B cell (primary cell): ENCODE measurements around the gene VSIG10L. TPM values are rescaled to one million over a fixed set of nuclear protein-coding genes. Genes with fewer than 3 reads are reported as not detected.

Source experiments
- ATAC-seq: fragments of 200-7000 bp; cut with Tn5 transposase; one replicate; pipeline ENCODE4 v1.10.0; 2021; ENCODE audit warnings: low read depth, mild to moderate bottlenecking, moderate number of reproducible peaks, moderate library complexity
- CTCF ChIA-PET: fragments of 350-600 bp; sonication (Branson Sonifier 250); formaldehyde crosslinking; loops from one replicate; lab custom pipeline; 2021; ENCODE audit warnings: antibody characterized with exemption, inconsistent platforms; lab: Charles Lee
- POLR2A ChIA-PET: fragments of 350-600 bp; sonication (Branson Sonifier 250); formaldehyde crosslinking; loops from one replicate; lab custom pipeline; 2021; ENCODE audit warnings: antibody characterized with exemption; lab: Charles Lee
- DNase-seq: peaks from one replicate; pipeline ENCODE4 v3.0.0; 2013
- H2AFZ ChIP-seq: 2 replicates; pipeline ENCODE4 v1.6.1; 2012; ENCODE audit warnings: mild to moderate bottlenecking, low read depth, low read length; ENCODE audit not compliant: insufficient read depth, poor library complexity, severe bottlenecking
- H3K27ac ChIP-seq, 2 donors: 1 replicate in 1 of 2; 2 replicates in 1 of 2; pipeline ENCODE4 v1.5.1; 2012 to 2013; ENCODE audit warnings: low read length in 2 of 2, mild to moderate bottlenecking in 2 of 2, moderate library complexity in 1 of 2
- H3K27me3 ChIP-seq, 4 experiments: fragments of 200-600 bp in 1 of 4; sonication (generic) in 1 of 4; replicated peaks in 1 of 4; 1 replicate in 2 of 4; 2 replicates in 2 of 4; pipeline versions ENCODE4 v1.6.1 to v1.7.0; 2013 to 2016; ENCODE audit warnings: low read length in 3 of 4, mild to moderate bottlenecking in 2 of 4, mixed read lengths in 1 of 4, moderate library complexity in 1 of 4; ENCODE audit not compliant: insufficient read depth in 4 of 4, control insufficient read depth in 3 of 4; ENCODE audit errors: control extremely low read depth in 1 of 4
- H3K36me3 ChIP-seq, 2 experiments: replicated peaks in 1 of 2; 1 replicate in 1 of 2; 2 replicates in 1 of 2; pipeline versions ENCODE4 v1.6.1 to v1.7.1; 2013; ENCODE audit warnings: low read length in 1 of 2; ENCODE audit not compliant: insufficient read depth in 2 of 2, control insufficient read depth in 1 of 2; ENCODE audit errors: control extremely low read depth in 1 of 2, extremely low read depth in 1 of 2
- H3K4me1 ChIP-seq, 2 donors: fragments of 200-600 bp in 1 of 2; sonication (generic) in 1 of 2; 1 replicate in 1 of 2; 2 replicates in 1 of 2; pipeline versions ENCODE4 v1.5.1 to v1.6.1; 2013 to 2017; ENCODE audit warnings: low read length in 2 of 2; ENCODE audit not compliant: control insufficient read depth in 2 of 2, insufficient read depth in 2 of 2
- H3K4me2 ChIP-seq: replicated peaks from 2 replicates; pipeline ENCODE3; 2012; ENCODE audit warnings: mild to moderate bottlenecking, low read depth, low read length; ENCODE audit not compliant: poor library complexity, severe bottlenecking
- H3K4me3 ChIP-seq, 5 experiments: fragments of 200-600 bp in 1 of 5; sonication (generic) in 1 of 5; 1 replicate in 3 of 5; 2 replicates in 2 of 5; pipeline versions ENCODE4 v1.5.1 to v1.7.0; 2011 to 2016; ENCODE audit warnings: low read length in 4 of 5, mild to moderate bottlenecking in 4 of 5, low read depth in 2 of 5, control low read depth in 1 of 5, moderate library complexity in 1 of 5; ENCODE audit not compliant: insufficient read depth in 1 of 5; ENCODE audit errors: control extremely low read depth in 1 of 5, extremely low read depth in 1 of 5
- H3K79me2 ChIP-seq: fragments of 200-600 bp; sonication (generic); one replicate; pipeline ENCODE4 v1.6.0; 2016; ENCODE audit warnings: low read length; ENCODE audit not compliant: control insufficient read depth, insufficient read depth
- H3K9ac ChIP-seq: fragments of 200-600 bp; sonication (generic); 2 replicates; pipeline ENCODE4 v1.6.1; 2017; ENCODE audit warnings: mild to moderate bottlenecking, low read length, moderate library complexity
- H3K9me3 ChIP-seq, 3 donors: one replicate each; pipeline versions ENCODE4 v1.6.1 to v1.7.1; 2013; ENCODE audit warnings: low read length in 2 of 3; ENCODE audit not compliant: control insufficient read depth in 2 of 3, insufficient read depth in 1 of 3; ENCODE audit errors: control extremely low read depth in 1 of 3
- H4K20me1 ChIP-seq: 2 replicates; pipeline ENCODE4 v1.6.0; 2012; ENCODE audit warnings: mild to moderate bottlenecking, low read length; ENCODE audit not compliant: insufficient read depth, control insufficient read depth, poor library complexity, severe bottlenecking
- H3K27ac Mint-ChIP-seq: one replicate; pipeline ENCODE4 v1.8.0; 2021; ENCODE audit warnings: mixed read lengths
- H3K27me3 Mint-ChIP-seq: one replicate; pipeline ENCODE4 v1.8.0; 2021; ENCODE audit warnings: mixed read lengths
- H3K4me1 Mint-ChIP-seq: one replicate; pipeline ENCODE4 v1.8.0; 2021; ENCODE audit warnings: mixed read lengths
- H3K4me3 Mint-ChIP-seq: one replicate; pipeline ENCODE4 v1.8.0; 2021; ENCODE audit warnings: mixed read lengths
- H3K9me3 Mint-ChIP-seq: one replicate; pipeline ENCODE4 v1.8.0; 2022; ENCODE audit warnings: mixed read lengths; ENCODE audit not compliant: insufficient read depth
- CTCF ChIP-seq: fragments of 200-600 bp; IDR thresholded peaks from one replicate; pipeline ENCODE4 v1.8.0; 2022; ENCODE audit warnings: antibody characterized with exemption, mild to moderate bottlenecking
- EZH2 ChIP-seq: IDR thresholded peaks from 2 replicates; pipeline ENCODE4 v1.6.1; 2012; ENCODE audit warnings: borderline replicate concordance, low read depth, mild to moderate bottlenecking, moderate library complexity, low read length; ENCODE audit not compliant: insufficient read depth, poor library complexity, severe bottlenecking
- WGBS: methylation state at CpG from one replicate; pipeline ENCODE4 v1.1.5; 2013; ENCODE audit warnings: missing lambda C conversion rate; ENCODE audit not compliant: insufficient coverage; 5-methylcytosine and 5-hydroxymethylcytosine counted together
- intact Hi-C: fragments of 100-400 bp; cut with micrococcal nuclease; formaldehyde crosslinking; loops from one replicate; pipeline ENCODE4 v1.10.0; 2022
- polyA plus RNA-seq: library from polyadenylated mRNA; depleted of rRNA; stranded (reverse); fragments of >200 nt; gene quantifications from 2 replicates; pipeline ENCODE4 v1.2.3, GENCODE V29; 2012
- total RNA-seq, 2 donors: library from RNA; stranded (reverse); fragments of 120-200 nt in 1 of 2; gene quantifications; 1 replicate in 1 of 2; 2 replicates in 1 of 2; pipeline versions ENCODE4 v1.2.3 to v1.2.4, GENCODE V29; 2013 to 2022

VSIG10L gene
- total and polyA plus RNA-seq, 2 donors (not counting 1 experiment from before 2014, with no cell fraction given) = 1.3 to 1.7 TPM

- CTCF ChIA-PET = no interaction called here
- Mint-ChIP-seq H3K4me1 (no peaks in the 10 kb centered on the region), H3K27ac (no peak overlapping the region), H3K4me3 (no peak overlapping the region), H3K9me3 (no peaks in the 10 kb centered on the region), H3K27me3 (peaks cover 23% of the 10 kb centered on the region)
- Histone ChIP-seq H4K20me1 (no peaks in the 10 kb centered on the region), H3K4me2 (no peak overlapping the region), H3K9ac (no peak overlapping the region), H3K27me3 (peaks cover 0 to 7% (median 0%) of the 10 kb centered on the region in 4 experiments), H3K4me3 (no peak overlapping the region), H3K9me3 (no peaks in the 10 kb centered on the region), H3K36me3 (no peaks in the 10 kb centered on the region), H2AFZ (no peak overlapping the region), H3K79me2 (no peaks in the 10 kb centered on the region), H3K27ac (no peak overlapping the region), H3K4me1 (no peaks in the 10 kb centered on the region)
- no peak for TF ChIP-seq CTCF
- no peak for TF ChIP-seq EZH2
- WGBS = 90% methylated on average over 22 of the region's 23 CpGs
- DNase-seq (no peak), ATAC-seq (no peak)
- intact Hi-C loops = no loop called here
- POLR2A ChIA-PET = no interaction called here
Observed at GRCh38 chr19:51294211-51294976, 47.5 kb downstream of the VSIG10L start.

GRCh38 chr19:51293571-51294210, 48.2 kb downstream of the VSIG10L start:
- no peak overlapping the region for H3K27ac ChIP-seq
- no peak for ATAC-seq
- peaks cover 0 to 7% (median 0%) of the 10 kb centered on the region in 4 experiments for H3K27me3 ChIP-seq
- ChIA-PET CTCF (no interaction called here), POLR2A (no interaction called here)
- intact Hi-C loops = no loop called here
- H3K9me3 ChIP-seq = no peaks in the 10 kb centered on the region
- TF ChIP-seq CTCF (no peak), EZH2 (no peak)
- no peaks in the 10 kb centered on the region for H4K20me1 ChIP-seq
- H3K9me3 Mint-ChIP-seq = no peaks in the 10 kb centered on the region
- WGBS = 88% methylated on average over 14 of the region's 14 CpGs
- no peak overlapping the region for H3K4me2 ChIP-seq
- no peaks in the 10 kb centered on the region for H3K4me1 ChIP-seq
- H3K4me3 Mint-ChIP-seq = no peak overlapping the region
- H3K4me3 ChIP-seq = no peak overlapping the region
- DNase-seq = no peak
- peaks cover 23% of the 10 kb centered on the region for H3K27me3 Mint-ChIP-seq
- no peaks in the 10 kb centered on the region for H3K36me3 ChIP-seq
- H3K9ac ChIP-seq = no peak overlapping the region
- no peaks in the 10 kb centered on the region for H3K79me2 ChIP-seq
- H3K4me1 Mint-ChIP-seq = no peaks in the 10 kb centered on the region
- H3K27ac Mint-ChIP-seq = no peak overlapping the region
- H2AFZ ChIP-seq = no peak overlapping the region
